Stimulated activated CD8-positive, alpha-beta memory T cell treated with anti-CD3 and anti-CD28 coated beads, Interleukin-15, amount 100 ng/mL, for 48 hours (primary cell): ENCODE data around the gene METTL13.
A peak's percentile ranks its signal among the peaks of the same experiment; 100 is the strongest.

Experiments
- DNase-seq, 2 donors: peaks; one replicate each; pipeline ENCODE4 v3.0.0-alpha.2; 2020; ENCODE audit warnings: low read depth in 2 of 2

Gene METTL13

GRCh38 chr1:171781176-171781875, at the start of gene METTL13:
Gene METTL13, plus strand, starts transcription at chr1:171781660. Its CDS starts 308 bp downstream, at chr1:171781968.
- peak; percentile 98 to 99 for DNase-seq

- no peak for DNase-seq
Measured at GRCh38 chr1:171736196-171736595, 45.3 kb upstream of the METTL13 start.

- no peak for DNase-seq
Measured at GRCh38 chr1:171738911-171739310, 42.5 kb upstream of the METTL13 start.

GRCh38 chr1:171739656-171740055, 41.8 kb upstream of the METTL13 start:
- DNase-seq: no peak

GRCh38 chr1:171740356-171740863, 41.0 kb upstream of the METTL13 start:
- DNase-seq: no peak

- peak; percentile 12 to 14 for DNase-seq
Measured at GRCh38 chr1:171740987-171741871, 40.2 kb upstream of the METTL13 start.

- peak; percentile 78 to 80 for DNase-seq
Measured at GRCh38 chr1:171741872-171742576, 39.4 kb upstream of the METTL13 start, which contains the start of gene VAMP4. Gene VAMP4, minus strand, starts transcription at chr1:171742065. Its CDS starts 3,651 bp downstream, at chr1:171738414.

- DNase-seq: no peak
Measured at GRCh38 chr1:171742577-171742922, 38.9 kb upstream of the METTL13 start.

GRCh38 chr1:171743081-171743870, 38.2 kb upstream of the METTL13 start:
- no peak for DNase-seq

GRCh38 chr1:171744986-171745385, 36.5 kb upstream of the METTL13 start:
- no peak for DNase-seq

GRCh38 chr1:171748651-171749050, 32.8 kb upstream of the METTL13 start:
- DNase-seq: no peak

- DNase-seq: no peak
Measured at GRCh38 chr1:171751221-171751620, 30.2 kb upstream of the METTL13 start.

GRCh38 chr1:171753182-171753581, 28.3 kb upstream of the METTL13 start:
- DNase-seq: no peak

GRCh38 chr1:171753685-171754352, 27.6 kb upstream of the METTL13 start:
- no peak for DNase-seq

- no peak for DNase-seq
Measured at GRCh38 chr1:171754353-171754705, 27.1 kb upstream of the METTL13 start.

- DNase-seq: no peak
Measured at GRCh38 chr1:171754971-171755370, 26.5 kb upstream of the METTL13 start.

GRCh38 chr1:171756856-171757255, 24.6 kb upstream of the METTL13 start:
- no peak for DNase-seq

- DNase-seq: no peak
Measured at GRCh38 chr1:171758011-171758410, 23.4 kb upstream of the METTL13 start.

- no peak for DNase-seq
Measured at GRCh38 chr1:171762143-171762563, 19.3 kb upstream of the METTL13 start.

GRCh38 chr1:171763764-171764163, 17.7 kb upstream of the METTL13 start:
- no peak for DNase-seq

- DNase-seq: no peak
Measured at GRCh38 chr1:171769171-171769570, 12.3 kb upstream of the METTL13 start.
